ENCODE results near the gene C19orf18.

The C19orf18 gene

DNA sequence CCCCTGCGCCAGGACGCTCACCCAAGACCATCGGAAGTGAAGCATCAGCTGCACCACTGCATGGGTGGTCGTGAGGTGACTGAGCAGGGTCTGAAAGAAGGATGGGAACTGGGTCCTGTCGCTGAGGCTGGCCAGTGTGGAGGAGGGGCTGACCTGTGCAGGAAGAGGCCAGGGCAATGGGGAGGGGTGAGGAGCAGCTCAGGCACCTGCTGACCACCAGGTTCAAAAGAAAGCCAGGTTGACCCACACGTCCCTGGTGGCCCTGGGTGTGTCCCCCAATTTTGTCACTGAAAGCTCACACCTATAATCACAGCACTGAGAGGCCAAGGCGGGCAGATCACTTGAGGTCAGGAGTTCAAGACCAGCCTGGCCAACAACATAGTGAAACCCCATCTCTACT, 45.8 kb upstream of the C19orf18 start (continued):
- TF ChIP-seq, protein P1, sequence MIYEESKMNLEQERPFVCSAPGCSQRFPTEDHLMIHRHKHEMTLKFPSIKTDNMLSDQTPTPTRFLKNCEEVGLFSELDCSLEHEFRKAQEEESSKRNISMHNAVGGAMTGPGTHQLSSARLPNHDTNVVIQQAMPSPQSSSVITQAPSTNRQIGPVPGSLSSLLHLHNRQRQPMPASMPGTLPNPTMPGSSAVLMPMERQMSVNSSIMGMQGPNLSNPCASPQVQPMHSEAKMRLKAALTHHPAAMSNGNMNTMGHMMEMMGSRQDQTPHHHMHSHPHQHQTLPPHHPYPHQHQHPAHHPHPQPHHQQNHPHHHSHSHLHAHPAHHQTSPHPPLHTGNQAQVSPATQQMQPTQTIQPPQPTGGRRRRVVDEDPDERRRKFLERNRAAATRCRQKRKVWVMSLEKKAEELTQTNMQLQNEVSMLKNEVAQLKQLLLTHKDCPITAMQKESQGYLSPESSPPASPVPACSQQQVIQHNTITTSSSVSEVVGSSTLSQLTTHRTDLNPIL (CRISPR knock-in tag; IDR thresholded peaks at IDR 0.05; ENCODE audit: low read depth), result no peak
- TF ChIP-seq ZFP3 (CRISPR knock-in tag; IDR thresholded peaks at IDR 0.05) (no peak), OSR1 (CRISPR knock-in tag; IDR thresholded peaks at IDR 0.05) (no peak)
- TF ChIP-seq, protein P2, sequence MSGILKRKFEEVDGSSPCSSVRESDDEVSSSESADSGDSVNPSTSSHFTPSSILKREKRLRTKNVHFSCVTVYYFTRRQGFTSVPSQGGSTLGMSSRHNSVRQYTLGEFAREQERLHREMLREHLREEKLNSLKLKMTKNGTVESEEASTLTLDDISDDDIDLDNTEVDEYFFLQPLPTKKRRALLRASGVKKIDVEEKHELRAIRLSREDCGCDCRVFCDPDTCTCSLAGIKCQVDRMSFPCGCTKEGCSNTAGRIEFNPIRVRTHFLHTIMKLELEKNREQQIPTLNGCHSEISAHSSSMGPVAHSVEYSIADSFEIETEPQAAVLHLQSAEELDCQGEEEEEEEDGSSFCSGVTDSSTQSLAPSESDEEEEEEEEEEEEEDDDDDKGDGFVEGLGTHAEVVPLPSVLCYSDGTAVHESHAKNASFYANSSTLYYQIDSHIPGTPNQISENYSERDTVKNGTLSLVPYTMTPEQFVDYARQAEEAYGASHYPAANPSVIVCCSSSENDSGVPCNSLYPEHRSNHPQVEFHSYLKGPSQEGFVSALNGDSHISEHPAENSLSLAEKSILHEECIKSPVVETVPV (CRISPR knock-in tag; IDR thresholded peaks at IDR 0.05), result no peak

DNA sequence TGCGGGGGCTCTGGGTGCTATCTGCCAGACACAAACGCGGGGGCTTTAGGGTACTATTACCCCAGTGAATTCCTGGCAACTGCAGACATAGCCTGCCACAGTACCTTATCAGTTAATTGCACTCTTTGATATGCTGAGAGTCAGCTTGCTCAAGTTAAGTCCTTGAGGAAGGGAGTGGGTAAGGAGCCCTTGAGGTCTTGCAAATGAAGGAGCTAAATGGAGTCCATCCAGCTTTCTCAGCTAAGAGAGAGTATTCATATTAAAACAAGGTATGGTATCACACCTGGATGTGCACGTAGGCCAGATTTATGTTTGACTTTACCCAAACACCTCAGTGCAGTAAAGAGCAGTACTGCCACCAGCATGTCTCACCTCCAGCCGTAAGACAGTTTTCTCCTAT, 39.8 kb upstream of the C19orf18 start:
- TF ChIP-seq ARNTL (CRISPR knock-in tag; IDR thresholded peaks at IDR 0.05; ENCODE audit: borderline replicate concordance, low read depth) (no peak), ZFP3 (CRISPR knock-in tag; IDR thresholded peaks at IDR 0.05) (no peak), ESRRG (CRISPR knock-in tag; IDR thresholded peaks at IDR 0.05) (no peak), ZNF70 (CRISPR knock-in tag; IDR thresholded peaks at IDR 0.05) (no peak), ZNF565 (CRISPR knock-in tag; conservative IDR thresholded peaks at IDR 0.05; ENCODE audit: low read depth) (no peak)
- TF ChIP-seq, protein P3, sequence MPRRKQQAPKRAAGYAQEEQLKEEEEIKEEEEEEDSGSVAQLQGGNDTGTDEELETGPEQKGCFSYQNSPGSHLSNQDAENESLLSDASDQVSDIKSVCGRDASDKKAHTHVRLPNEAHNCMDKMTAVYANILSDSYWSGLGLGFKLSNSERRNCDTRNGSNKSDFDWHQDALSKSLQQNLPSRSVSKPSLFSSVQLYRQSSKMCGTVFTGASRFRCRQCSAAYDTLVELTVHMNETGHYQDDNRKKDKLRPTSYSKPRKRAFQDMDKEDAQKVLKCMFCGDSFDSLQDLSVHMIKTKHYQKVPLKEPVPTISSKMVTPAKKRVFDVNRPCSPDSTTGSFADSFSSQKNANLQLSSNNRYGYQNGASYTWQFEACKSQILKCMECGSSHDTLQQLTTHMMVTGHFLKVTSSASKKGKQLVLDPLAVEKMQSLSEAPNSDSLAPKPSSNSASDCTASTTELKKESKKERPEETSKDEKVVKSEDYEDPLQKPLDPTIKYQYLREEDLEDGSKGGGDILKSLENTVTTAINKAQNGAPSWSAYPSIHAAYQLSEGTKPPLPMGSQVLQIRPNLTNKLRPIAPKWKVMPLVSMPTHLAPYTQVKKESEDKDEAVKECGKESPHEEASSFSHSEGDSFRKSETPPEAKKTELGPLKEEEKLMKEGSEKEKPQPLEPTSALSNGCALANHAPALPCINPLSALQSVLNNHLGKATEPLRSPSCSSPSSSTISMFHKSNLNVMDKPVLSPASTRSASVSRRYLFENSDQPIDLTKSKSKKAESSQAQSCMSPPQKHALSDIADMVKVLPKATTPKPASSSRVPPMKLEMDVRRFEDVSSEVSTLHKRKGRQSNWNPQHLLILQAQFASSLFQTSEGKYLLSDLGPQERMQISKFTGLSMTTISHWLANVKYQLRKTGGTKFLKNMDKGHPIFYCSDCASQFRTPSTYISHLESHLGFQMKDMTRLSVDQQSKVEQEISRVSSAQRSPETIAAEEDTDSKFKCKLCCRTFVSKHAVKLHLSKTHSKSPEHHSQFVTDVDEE (CRISPR knock-in tag; IDR thresholded peaks at IDR 0.05), result no peak
- TF ChIP-seq, protein P4, sequence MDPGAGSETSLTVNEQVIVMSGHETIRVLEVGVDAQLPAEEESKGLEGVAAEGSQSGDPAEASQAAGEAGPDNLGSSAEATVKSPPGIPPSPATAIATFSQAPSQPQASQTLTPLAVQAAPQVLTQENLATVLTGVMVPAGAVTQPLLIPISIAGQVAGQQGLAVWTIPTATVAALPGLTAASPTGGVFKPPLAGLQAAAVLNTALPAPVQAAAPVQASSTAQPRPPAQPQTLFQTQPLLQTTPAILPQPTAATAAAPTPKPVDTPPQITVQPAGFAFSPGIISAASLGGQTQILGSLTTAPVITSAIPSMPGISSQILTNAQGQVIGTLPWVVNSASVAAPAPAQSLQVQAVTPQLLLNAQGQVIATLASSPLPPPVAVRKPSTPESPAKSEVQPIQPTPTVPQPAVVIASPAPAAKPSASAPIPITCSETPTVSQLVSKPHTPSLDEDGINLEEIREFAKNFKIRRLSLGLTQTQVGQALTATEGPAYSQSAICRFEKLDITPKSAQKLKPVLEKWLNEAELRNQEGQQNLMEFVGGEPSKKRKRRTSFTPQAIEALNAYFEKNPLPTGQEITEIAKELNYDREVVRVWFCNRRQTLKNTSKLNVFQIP (CRISPR knock-in tag; IDR thresholded peaks at IDR 0.05; ENCODE audit: borderline replicate concordance, low read depth), result no peak
- TF ChIP-seq, protein P5, sequence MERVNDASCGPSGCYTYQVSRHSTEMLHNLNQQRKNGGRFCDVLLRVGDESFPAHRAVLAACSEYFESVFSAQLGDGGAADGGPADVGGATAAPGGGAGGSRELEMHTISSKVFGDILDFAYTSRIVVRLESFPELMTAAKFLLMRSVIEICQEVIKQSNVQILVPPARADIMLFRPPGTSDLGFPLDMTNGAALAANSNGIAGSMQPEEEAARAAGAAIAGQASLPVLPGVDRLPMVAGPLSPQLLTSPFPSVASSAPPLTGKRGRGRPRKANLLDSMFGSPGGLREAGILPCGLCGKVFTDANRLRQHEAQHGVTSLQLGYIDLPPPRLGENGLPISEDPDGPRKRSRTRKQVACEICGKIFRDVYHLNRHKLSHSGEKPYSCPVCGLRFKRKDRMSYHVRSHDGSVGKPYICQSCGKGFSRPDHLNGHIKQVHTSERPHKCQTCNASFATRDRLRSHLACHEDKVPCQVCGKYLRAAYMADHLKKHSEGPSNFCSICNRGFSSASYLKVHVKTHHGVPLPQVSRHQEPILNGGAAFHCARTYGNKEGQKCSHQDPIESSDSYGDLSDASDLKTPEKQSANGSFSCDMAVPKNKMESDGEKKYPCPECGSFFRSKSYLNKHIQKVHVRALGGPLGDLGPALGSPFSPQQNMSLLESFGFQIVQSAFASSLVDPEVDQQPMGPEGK (CRISPR knock-in tag; IDR thresholded peaks at IDR 0.05; ENCODE audit: borderline replicate concordance), result no peak

DNA sequence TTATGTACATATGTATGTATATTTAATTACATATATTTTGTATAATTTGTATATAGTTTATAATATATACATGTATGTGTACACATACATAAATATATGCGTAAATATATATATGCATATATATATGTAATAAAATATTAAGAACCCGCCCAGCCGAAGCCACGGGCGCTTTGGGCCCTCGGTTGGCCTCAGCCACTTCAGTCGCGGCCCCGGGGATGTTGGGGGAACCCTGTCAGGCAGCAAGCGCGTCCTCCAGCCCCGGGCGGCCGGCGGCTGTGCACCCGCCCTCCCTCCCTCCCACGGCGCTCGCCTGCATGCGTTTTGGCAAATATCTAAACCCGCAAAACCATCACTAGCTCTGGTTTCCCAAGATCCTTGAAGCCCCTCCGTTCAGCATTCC, 36.2 kb upstream of the C19orf18 start:
- ATAC-seq, result no peak
- TF ChIP-seq, protein P1 (CRISPR knock-in tag; IDR thresholded peaks at IDR 0.05; ENCODE audit: low read depth), result no peak
- TF ChIP-seq, protein P3 (CRISPR knock-in tag; IDR thresholded peaks at IDR 0.05), result no peak
- TF ChIP-seq, protein P5 (CRISPR knock-in tag; IDR thresholded peaks at IDR 0.05; ENCODE audit: borderline replicate concordance), result no peak
- TF ChIP-seq ZFP30 (CRISPR knock-in tag; IDR thresholded peaks at IDR 0.05) (no peak), ZFP3 (CRISPR knock-in tag; IDR thresholded peaks at IDR 0.05) (no peak), BACH2 (CRISPR knock-in tag; IDR thresholded peaks at IDR 0.05; ENCODE audit: borderline replicate concordance) (no peak), GLIS3 (CRISPR knock-in tag; IDR thresholded peaks at IDR 0.05) (no peak), OSR1 (CRISPR knock-in tag; IDR thresholded peaks at IDR 0.05) (no peak), TOX (CRISPR knock-in tag; IDR thresholded peaks at IDR 0.05; ENCODE audit: borderline replicate concordance) (no peak), CSDC2 (CRISPR knock-in tag; IDR thresholded peaks at IDR 0.05) (no peak), ZNF8 (CRISPR knock-in tag; IDR thresholded peaks at IDR 0.05) (no peak), SNAI2 (CRISPR knock-in tag; IDR thresholded peaks at IDR 0.05) (no peak), ZNF565 (CRISPR knock-in tag; conservative IDR thresholded peaks at IDR 0.05; ENCODE audit: low read depth) (no peak), TCF4 (CRISPR knock-in tag; IDR thresholded peaks at IDR 0.05; ENCODE audit: borderline replicate concordance) (no peak), ZC3H10 (CRISPR knock-in tag; IDR thresholded peaks at IDR 0.05) (no peak)

More for the DNA sequence above, 39.8 kb upstream of the C19orf18 start:
- ATAC-seq, result no peak

All from SK-N-SH treated with all-trans-retinoic acid at 6 μM for 48 hours (cell line).